ENCODE measurements around the gene CALML4.

DNA sequence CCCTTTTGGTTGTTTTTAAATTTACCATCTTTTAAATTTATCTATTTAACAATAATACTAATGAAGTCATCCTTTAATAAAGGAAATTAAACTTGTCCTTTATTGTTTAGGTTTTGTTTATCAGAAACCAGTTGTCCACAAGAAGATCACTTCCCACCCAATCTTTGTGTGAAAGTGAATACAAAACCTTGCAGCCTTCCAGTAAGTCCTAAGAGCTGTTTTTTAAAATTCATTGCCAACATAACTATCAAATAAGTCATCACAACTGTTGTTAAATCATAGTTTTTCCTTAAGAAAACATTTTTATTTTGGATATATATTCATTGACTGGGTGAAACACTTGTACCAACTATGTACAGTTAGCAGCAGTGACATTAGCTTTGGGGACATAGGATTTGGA is 59.4 kb downstream of the CALML4 start:
- TF ChIP-seq, protein P1, sequence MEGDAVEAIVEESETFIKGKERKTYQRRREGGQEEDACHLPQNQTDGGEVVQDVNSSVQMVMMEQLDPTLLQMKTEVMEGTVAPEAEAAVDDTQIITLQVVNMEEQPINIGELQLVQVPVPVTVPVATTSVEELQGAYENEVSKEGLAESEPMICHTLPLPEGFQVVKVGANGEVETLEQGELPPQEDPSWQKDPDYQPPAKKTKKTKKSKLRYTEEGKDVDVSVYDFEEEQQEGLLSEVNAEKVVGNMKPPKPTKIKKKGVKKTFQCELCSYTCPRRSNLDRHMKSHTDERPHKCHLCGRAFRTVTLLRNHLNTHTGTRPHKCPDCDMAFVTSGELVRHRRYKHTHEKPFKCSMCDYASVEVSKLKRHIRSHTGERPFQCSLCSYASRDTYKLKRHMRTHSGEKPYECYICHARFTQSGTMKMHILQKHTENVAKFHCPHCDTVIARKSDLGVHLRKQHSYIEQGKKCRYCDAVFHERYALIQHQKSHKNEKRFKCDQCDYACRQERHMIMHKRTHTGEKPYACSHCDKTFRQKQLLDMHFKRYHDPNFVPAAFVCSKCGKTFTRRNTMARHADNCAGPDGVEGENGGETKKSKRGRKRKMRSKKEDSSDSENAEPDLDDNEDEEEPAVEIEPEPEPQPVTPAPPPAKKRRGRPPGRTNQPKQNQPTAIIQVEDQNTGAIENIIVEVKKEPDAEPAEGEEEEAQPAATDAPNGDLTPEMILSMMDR (IDR thresholded peaks at IDR 0.05; ENCODE audit: insufficient read depth, low read length) = no peak
- no peak for TF ChIP-seq POLR2AphosphoS5 (IDR thresholded peaks at IDR 0.05; ENCODE audit: low read depth)

Measured in HL-60 (cell line).